NCI-H2227 (cell line): Measurements from ENCODE around the gene FBXL7.

Source experiments
- DNase-seq: peaks from one replicate; lab custom pipeline; 2025; ENCODE audit not compliant: unreplicated experiment; lab: John Stamatoyannopoulos, UW

FBXL7 gene

DNA sequence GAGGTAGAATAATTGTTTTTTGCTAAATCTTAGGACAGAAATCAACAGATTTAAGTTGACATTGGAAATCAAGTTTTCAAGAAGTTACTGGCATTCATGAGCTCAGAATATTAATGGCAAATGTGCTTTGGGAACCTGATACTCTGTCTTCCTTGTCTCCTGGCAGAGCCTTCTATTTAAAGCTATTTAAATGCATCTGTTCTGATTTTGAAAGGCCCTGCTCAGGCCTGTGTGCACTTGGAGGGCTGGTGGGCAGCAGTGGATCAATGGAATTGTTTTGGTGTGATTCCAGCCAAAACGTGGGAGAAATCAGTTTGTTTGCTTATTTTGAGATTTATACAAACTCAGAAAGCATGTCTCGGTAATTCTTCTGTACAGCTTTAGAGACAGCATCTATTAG is 38.5 kb downstream of the FBXL7 start:
- no peak for DNase-seq

DNA sequence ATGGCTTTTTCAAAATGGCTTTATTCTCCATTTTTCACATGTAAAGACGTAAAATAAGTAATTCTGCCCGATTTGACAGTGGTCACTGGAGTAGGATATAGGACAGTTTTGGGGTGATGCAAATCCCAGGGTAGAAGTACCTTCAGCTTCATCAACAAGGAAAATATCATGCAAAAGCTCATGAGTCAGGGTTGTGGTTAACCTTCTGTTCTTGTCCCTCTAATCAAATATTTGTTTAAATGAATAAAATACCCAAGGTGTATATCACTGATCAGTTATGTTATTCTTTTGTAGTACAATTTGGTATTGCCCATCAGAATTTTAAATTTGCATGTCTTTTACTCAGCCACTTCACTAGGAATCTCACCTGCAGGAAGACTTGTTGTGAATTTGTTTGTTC is 40.0 kb downstream of the FBXL7 start:
- DNase-seq: no peak

DNA sequence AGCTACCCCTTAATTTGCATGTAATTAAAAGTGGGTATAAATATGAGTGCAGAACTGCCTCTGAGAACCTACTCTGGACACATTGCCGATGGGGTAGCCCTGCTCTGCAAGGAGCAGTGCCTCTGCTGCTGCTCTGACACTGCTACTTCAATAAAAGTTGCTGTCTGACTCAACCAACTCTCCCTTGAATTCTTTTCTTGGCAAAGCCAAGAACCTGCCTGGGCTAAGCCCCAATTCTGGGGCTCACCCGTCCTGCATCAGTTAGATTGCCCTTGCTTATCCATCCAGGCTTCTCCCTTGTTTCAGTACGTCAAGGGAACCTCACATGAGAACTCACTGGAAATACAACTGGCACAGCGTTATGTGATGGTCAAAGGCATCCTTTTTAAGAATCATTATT is 44.1 kb downstream of the FBXL7 start:
- no peak for DNase-seq

- no peak for DNase-seq
These were observed 45.1 kb downstream of the FBXL7 start for GRCh38 chr5:15545082-15545481.

- DNase-seq: no peak
These were observed 47.4 kb downstream of the FBXL7 start for GRCh38 chr5:15547261-15547839.

- no peak for DNase-seq
These were observed 50.0 kb downstream of the FBXL7 start for GRCh38 chr5:15549961-15550360.

GRCh38 chr5:15550502-15551112 is 50.6 kb downstream of the FBXL7 start:
- no peak for DNase-seq

DNA sequence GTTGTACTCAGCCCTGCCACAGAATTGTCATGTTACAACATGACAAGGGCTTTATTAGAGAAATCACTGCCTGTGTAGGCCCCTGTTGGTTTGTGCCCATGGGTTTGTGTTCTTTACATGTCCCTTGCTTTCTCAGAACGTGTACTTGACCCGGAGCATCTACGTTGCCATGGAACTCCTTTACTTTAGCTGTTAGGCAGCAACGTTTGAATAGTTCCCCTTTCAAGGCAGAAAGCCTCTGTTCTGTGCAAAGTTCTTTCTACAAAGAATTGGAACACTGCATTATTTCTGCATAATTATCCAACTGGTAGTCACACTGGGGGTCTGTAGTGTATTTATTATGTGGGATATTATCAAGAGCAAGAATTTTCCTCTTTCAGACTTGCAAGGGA is 51.1 kb downstream of the FBXL7 start:
- no peak for DNase-seq

DNA sequence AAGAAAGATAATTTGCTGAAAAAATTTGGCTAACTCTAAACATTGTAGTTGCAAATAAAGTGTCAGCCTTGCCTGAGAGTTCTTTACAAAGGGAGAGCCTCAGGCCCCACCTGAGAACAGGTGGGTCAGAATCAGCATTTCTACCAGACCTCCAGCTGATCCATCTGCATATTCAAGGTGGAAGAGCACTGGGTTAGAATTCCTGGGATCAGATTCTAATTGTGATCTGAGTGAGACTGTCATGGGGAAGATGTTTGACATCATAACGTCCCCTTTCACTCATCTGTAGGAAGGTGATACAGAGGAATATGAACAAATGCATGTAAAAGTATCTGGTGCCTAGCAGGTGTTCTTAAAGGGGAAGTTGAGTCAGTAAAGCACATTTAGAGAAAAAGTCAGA is 54.6 kb downstream of the FBXL7 start:
- no peak for DNase-seq

- DNase-seq: no peak
These were observed 55.2 kb downstream of the FBXL7 start for GRCh38 chr5:15555176-15555575.

GRCh38 chr5:15558240-15558639 is 58.3 kb downstream of the FBXL7 start:
- no peak for DNase-seq

GRCh38 chr5:15558681-15559080 is 58.7 kb downstream of the FBXL7 start:
- no peak for DNase-seq

DNA sequence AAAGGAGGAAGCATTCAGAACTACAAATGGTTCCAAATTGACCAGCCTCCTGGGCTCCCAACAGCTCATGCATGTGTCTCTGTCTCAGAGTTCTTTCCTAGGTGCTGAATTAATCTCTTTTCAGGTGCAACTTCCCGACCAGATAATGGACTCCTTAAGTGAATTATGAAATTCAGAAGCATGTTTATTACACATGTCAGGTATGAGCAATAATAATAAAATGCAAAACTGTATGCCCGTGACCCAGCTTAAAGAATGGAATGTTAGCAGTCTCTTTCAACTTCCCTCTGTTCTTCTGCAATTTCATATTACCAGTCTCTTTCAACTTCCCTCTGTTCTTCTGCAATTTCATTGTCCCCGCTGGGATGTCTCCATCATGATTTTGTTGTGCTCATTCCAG is 60.4 kb downstream of the FBXL7 start:
- no peak for DNase-seq

DNA sequence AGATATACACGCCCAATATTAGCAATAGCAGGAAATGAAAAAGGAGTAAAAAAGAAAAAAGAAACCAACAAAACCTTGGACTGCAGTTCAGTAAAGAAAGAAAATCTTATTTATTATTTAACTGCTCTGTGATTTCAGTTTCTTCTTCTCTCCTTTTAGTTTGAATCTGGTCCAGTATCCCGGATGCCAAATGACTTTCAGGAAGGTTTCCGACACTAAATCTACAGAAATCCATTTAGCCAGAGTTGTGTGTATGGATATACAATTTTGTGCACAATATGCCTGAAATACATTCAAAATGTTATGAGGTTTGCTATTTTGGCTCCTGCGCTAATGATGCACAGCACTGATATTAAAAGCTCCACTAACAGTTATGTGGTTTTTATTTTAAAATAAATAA is 64.5 kb downstream of the FBXL7 start:
- DNase-seq: no peak

DNA sequence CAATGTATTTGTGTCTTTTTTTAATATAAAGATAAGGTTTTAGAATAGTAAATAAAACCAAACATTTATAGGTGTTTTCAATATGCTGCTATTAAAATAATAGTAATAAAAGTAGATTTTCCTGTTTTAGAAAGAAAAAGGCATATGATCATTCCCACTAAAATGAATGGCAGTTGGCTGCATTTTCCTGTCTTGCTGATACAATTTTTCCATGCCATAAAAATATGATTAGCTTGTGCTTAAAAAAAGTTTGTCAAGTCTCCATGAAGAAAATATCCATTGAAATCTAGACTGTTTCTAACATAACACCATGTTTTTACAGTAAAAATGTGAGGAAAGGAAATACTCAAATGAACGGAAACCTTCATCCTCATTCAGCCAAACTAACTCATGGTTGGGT is 65.0 kb downstream of the FBXL7 start:
- no peak for DNase-seq

DNA sequence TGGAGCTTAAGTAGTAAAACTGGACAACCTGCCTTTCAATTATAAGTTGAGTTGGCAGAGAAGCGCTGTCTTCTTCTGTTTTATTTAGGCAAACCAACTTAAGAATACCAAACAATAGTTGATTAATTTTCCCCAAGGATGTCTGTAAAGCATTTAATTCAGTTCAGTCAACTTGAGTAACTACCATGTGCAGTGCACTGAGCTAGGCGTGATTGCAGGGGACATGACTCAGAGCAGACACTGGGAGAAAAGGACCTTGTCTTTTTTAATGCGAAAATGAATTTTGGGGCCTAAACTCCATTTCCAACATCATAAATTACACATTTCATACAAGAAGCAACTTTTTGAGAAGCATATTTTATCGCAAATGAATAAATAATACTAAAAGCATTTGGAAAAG is 66.3 kb downstream of the FBXL7 start:
- no peak for DNase-seq

DNA sequence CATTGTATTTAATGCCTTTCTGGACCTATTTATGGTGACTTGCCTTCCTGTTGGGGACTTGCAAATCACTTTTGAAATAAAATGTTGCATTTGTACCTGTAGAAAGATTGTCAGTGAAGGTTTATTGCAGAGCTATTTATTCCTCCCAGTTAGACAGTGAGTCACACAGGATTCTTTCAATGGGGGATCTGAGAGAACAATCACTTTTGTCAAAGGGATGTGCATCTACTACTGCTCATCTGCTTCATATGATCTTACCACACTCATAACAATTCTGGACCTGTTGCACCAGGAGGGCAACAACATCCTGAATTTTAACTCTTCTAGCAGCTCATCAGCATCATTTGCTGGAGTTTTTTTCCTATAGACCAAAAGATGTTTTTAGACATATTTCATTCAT is 66.8 kb downstream of the FBXL7 start:
- no peak for DNase-seq

DNA sequence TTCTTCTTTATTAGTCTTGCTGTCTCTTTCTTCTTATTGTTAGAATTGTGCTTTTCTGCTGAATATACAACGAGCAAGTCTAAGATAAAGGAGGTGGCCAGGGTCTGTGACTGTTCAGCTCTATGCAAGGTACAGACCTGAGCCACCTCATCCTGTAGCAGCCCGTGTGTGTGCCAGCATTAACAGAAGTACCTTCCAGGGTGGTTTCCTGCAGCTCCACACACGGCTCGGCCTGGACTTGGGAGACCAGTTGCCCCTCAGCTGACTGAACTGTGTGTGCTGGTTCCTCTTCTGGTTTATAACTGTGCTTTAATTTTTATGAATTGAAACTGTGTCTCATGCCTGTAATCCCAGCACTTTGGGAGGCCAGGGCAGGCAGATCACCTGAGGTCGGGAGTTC is 70.5 kb downstream of the FBXL7 start:
- no peak for DNase-seq

GRCh38 chr5:15571081-15571480 is 71.1 kb downstream of the FBXL7 start:
- no peak for DNase-seq

GRCh38 chr5:15571618-15572017 is 71.6 kb downstream of the FBXL7 start:
- no peak for DNase-seq

GRCh38 chr5:15573590-15573989 is 73.6 kb downstream of the FBXL7 start:
- no peak for DNase-seq

GRCh38 chr5:15574128-15574527 is 74.1 kb downstream of the FBXL7 start:
- no peak for DNase-seq

DNA sequence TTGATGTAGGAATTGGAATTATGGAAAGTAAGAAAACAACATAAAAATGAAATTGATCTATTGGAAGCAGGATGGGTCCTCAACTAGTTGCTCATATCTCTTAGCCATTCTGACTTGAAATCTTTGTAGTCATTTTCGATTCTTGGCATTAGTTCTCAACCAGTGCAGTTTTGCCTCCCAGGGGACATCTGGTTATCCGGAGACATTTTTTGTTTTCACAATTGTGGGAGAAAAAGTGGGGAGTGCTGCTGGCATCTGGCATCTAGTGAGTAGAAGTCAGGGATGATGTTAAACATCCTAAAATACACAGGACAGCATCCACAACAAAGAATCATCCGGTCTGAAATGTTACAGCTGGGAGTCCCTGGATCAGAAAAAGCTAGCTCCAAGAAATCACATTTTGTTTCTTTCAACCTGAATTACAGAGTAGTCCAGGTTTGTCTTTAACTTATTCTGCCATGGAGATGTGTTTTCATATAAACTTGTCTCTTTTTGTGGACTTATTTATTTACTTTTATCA is 74.9 kb downstream of the FBXL7 start:
- no peak for DNase-seq
